Endothelial cell of umbilical vein (primary cell): ENCODE results near the gene SLC12A7.

ENCODE experiments used
- CTCF ChIP-seq, 2 donors: IDR thresholded peaks; 1 replicate in 1 of 2; 2 replicates in 1 of 2; pipeline ENCODE4 v1.5.1; 2011; ENCODE audit warnings: low read length in 2 of 2, mild to moderate bottlenecking in 2 of 2, moderate library complexity in 2 of 2, control low read depth in 1 of 2, inconsistent platforms in 1 of 2, low read depth in 1 of 2; ENCODE audit not compliant: insufficient read depth in 1 of 2; ENCODE audit errors: extremely low read depth in 1 of 2
- GATA2 ChIP-seq: IDR thresholded peaks from 2 replicates; pipeline ENCODE4 v1.7.0; 2011; ENCODE audit warnings: low read depth, mild to moderate bottlenecking, moderate library complexity, mixed read lengths, low read length; ENCODE audit not compliant: insufficient read length, insufficient read depth
- POLR2A ChIP-seq: IDR thresholded peaks from 2 replicates; pipeline ENCODE4 v1.6.1; 2012; ENCODE audit warnings: low read depth, mild to moderate bottlenecking, control low read depth, low read length
- POLR2AphosphoS5 ChIP-seq: IDR thresholded peaks from 2 replicates; pipeline ENCODE4 v1.6.1; 2012; ENCODE audit warnings: low read depth, mild to moderate bottlenecking, control low read depth, low read length, moderate library complexity; ENCODE audit not compliant: insufficient read depth
- TF ChIP-seq, protein P1 (sequence below): IDR thresholded peaks from 2 replicates; pipeline ENCODE4 v1.6.1; 2011; ENCODE audit not compliant: insufficient read depth, insufficient read length

DNA sequence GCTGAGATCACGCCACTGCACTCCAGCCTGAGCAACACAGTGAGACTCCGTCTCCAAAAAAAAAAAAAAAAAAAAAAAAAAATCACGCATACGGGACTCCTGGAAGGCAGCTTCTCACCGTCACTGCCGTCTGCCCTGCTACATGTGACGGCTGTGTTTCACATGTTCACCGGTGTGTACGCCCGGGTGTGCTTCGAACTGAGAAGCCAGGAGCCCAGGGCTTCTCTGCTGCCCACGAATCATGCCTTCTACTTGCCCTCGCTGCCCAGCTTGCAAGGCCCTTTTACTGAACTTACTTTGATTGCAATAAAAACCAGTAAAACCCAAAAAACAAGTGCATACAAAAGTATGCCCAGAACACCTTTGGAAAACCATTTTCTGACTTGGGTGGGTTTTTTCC is 109.0 kb downstream of the SLC12A7 start:
- TF ChIP-seq POLR2A = no peak
- no peak for TF ChIP-seq POLR2AphosphoS5
- TF ChIP-seq, protein P1, sequence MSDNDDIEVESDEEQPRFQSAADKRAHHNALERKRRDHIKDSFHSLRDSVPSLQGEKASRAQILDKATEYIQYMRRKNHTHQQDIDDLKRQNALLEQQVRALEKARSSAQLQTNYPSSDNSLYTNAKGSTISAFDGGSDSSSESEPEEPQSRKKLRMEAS = no peak
- no peak for TF ChIP-seq CTCF (IDR thresholded peaks at IDR 0.05; ENCODE audit: extremely low read depth in 1 of 2, insufficient read depth in 1 of 2, low read depth in 1 of 2, low read length in 2 of 2)
- TF ChIP-seq GATA2 = no peak
